HG03095 (cell line): ENCODE measurements around the gene DNAH3.

Experiments used
- ATAC-seq: cut with Tn5 transposase; IDR thresholded peaks from one replicate; pipeline ENCODE4 v1.9.1; 2021; ENCODE audit warnings: moderate library complexity; ENCODE audit not compliant: unreplicated experiment

Gene DNAH3

GRCh38 chr16:20916289-20916688 lies 234.4 kb downstream of the DNAH3 start:
- no peak for ATAC-seq

GRCh38 chr16:20911361-20911760 lies 239.3 kb downstream of the DNAH3 start:
- ATAC-seq: no peak

GRCh38 chr16:20910781-20911321 lies 239.8 kb downstream of the DNAH3 start:
- ATAC-seq: no peak

- ATAC-seq: no peak
These were observed 244.0 kb downstream of the DNAH3 start for GRCh38 chr16:20906341-20907255.

- ATAC-seq: no peak
These were observed 245.1 kb downstream of the DNAH3 start for GRCh38 chr16:20905576-20905975.

DNA sequence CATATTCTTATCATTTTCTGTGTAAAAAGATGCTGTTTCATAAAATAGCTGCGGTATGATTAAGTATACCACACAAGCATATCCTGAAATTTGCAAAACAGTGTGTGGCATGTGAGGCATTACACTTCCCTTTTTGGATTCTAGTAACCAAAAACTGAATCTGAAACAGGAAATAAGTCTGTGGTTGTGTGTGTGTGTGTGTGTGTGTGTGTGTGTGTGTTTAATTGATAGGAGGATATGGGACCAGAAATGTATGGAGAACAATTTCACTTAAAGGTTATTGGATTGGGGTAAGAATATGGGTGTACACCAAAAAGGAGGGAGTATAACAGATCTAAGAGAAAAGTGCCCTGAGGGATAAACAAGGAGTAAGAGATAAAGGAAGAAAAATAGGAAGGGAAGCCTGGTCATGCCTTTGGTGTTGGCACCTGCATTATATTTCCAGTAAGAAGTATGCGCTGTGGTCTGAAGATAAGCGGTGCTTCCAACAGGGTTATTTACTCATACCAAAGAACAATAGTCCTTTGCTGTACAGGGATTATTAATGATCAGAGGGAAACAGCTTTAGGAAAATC lies 246.1 kb downstream of the DNAH3 start:
- no peak for ATAC-seq

GRCh38 chr16:20903899-20904506 lies 246.6 kb downstream of the DNAH3 start:
- ATAC-seq: no peak

DNA sequence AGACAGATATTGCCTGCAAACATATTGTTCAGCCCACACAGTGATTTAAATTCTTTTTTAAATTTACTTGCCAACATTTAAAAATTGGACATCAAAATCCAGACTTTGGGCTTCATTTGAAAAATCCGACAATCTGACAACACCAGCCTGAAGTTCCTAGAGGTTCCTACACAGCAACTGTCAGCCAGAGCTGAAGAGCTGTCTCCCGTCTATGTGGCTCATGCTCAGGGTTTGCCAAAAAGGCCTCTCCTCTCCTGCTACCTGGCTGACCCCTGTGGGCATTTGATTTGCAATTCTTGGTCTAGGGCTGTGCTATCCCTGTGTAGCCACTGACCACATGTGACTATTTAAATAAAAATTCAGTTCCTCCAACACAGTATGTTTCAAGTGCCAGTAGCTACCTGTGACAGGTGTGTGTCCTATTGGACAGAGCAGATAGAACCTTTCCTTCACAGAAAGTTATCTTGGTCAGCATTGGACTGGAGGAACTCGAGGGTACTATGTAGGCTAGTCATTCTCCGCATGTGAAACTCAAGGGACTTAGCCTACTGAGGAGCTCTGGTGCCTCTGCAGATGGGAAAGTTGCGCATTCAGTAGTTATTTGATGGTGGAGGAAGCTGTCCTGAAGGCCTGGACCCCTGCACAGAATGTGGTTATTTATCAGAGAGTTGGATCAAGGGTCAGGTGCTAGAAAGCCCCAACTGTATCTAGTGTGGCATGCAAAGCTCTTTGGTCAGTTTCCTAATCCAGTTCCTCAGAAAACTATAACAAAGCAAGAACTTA lies 247.3 kb downstream of the DNAH3 start:
- ATAC-seq: no peak

DNA sequence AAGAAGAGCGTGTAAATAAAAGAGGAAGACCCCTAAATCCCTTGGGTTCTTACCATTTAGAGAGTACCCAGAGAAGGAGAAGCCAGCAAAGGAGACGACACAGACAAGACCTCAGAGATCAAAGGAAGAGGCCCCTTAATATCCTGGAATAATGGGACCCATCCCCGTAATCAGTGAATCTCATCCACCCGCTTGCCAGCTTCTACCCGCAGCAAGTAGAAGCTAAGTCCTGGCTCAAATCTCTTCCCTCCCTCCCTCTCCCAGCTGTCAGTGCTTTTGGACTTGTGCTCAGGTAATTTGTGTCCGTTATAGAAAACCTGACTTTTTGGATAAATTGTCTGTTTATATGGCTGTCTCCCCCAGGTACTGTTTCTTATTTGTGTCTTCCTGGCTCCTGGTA lies 248.2 kb downstream of the DNAH3 start:
- no peak for ATAC-seq

- ATAC-seq: no peak
These were observed 249.1 kb downstream of the DNAH3 start for GRCh38 chr16:20901436-20902112.

DNA sequence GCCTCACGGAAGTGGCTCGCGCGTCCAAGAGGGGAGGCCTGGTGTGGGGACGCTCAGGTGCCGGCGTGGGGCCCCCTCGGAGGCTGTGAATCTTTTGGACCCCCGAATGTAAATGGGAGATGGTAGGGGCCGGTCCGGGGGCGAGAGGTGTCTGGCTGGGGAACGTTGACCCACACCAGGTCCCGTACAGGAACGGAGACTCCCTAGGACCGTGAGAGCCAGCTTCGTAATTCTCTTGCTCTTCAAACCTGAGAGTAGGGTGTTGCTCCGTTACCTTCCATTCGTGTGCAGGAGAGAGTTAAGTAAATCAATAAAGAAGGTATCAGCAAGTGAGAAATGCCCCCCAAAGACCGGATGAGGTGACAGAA lies 249.6 kb downstream of the DNAH3 start:
- ATAC-seq: peak; percentile 2

DNA sequence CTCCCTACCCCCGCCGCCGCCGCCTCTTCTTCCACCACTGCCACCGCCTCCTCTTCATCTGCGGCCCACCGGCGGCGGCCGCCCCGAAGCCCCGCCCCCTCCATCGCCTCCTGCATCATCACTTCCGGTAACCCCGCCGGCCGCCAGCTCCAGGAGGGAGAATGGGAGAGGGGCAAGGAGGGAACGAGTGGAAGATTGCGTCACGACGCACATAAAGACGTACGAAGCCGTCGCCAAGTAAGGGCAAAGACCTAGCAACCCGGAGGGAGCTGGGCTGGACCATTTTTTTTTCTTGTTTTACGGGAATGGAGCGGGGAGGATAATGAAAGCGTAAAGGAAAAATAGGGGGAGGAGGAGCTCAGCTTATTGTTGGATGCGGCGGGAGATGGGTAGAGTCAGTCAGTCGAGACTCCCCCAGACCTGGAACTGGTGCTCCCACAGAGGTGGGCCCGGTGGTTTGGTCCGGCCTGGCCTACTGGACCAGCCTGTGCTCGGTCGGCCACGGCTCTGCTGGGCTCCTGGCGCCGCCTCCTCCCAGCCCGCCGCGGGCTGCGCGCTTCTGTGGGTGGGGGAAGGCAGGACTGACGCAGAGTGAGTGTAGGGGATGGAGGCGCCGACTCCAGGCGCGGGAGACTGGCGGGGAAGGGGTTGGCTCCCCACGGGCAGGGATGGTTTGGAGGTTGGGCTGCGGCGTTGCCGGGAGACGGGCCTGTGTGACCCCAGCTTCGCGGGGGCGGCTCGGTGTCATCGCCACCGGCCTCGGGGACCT lies 250.2 kb downstream of the DNAH3 start, which contains the start of the genes DCUN1D3 and LYRM1:
Gene DCUN1D3 (minus strand): TSS at position 60 of the 769 bp plus-strand sequence. CDS start 37,820 bp downstream, outside the sequence.
Gene LYRM1 (plus strand): TSS at position 473 of the 769 bp plus-strand sequence. CDS start 14,785 bp downstream, outside the sequence.
- ATAC-seq: peak; percentile 61

DNA sequence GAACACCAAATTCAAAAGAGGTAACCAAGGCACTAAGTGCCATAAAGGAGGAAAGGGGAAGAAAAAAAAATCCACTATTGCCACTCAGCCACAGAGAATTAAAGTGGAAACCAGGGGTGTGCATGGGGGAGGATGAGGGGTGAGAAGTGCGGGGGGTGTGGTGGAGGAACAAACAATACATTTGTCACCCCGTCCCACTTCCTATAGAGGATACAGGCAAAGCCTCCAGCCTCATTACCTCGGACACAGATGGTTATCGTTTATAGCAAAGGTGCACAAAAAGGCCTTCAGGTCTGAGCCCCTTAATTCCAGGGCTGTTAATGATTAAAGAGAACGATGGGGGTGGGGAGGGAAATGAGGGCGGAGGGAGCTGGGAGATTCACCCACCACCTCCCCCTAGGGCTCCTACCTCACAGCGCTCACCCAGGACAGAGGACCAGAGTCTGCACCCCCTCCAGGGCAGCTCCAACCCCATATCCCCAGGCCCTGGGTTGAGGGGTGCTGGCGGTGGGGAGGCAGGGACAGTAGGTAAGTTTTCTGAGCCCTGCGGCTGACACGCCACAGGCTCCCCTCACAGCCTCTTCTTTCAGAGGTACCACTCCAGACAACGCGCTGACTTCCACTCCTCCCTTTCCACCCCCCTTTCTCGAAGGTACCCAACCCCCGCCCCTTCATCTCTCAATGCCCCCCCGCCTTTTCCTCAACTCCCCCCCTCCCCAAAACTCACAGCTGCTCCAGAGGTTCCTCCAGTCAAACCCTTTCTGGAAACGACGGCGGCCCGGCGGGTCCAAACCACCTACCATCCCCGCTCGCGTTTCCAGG lies 251.0 kb downstream of the DNAH3 start:
- no peak for ATAC-seq

DNA sequence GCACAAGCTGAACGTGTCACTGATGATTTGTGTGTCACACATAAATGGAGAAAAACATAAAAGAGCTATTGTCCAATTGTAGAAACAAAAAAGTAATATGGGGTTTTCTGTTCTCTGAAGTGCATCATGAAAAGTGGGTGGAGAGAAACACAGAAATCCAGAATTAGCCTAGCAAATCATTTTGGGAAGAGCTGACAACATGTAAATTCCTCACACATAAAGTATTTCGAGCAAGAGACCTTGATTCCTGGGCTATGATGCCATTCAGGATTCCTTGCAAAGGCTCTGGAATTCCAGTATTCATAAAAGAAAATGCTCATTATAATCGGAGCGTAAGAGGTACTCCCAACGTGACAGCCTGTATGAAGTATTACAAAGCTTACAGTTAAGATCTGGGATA lies 251.6 kb downstream of the DNAH3 start:
- ATAC-seq: no peak

DNA sequence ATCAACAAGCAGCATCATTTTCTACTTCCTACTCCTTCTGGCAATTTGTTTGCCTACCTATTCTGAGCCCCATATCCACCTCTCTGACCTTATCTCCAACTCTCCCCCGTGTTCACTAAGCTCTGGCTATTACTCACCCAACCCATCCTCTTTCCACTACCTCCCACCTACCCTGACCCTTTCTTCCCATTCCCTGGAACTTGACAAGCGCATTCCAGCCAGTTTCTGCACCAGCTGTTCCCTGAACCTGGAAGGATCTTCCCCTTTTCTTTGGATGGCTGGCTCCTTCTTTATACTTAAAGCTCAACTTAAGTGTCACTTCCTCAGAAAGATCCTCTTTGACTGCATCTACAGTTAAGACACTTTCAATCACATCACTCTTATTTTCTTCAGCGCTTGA lies 252.7 kb downstream of the DNAH3 start:
- ATAC-seq: no peak

- ATAC-seq: no peak
These were observed 253.3 kb downstream of the DNAH3 start for GRCh38 chr16:20897253-20897897.

DNA sequence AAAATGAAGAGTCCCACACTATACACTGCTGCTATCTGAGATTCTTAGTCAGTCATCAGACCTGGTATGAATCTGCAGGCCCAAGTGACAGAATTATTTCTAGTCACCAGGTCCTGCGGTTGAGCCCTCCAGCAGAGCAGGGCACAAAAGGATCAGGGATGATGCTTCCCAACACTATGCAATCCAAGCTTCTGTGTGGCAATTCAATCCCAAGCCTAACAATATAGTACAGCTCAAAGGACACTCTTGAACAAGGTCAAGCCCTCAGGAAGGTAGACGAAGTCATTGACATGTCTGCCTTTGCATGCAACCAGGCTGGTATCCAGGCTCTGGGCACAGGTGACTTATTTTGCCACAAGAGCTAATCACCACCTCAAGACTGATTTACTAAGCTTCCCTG lies 256.3 kb downstream of the DNAH3 start:
- no peak for ATAC-seq

DNA sequence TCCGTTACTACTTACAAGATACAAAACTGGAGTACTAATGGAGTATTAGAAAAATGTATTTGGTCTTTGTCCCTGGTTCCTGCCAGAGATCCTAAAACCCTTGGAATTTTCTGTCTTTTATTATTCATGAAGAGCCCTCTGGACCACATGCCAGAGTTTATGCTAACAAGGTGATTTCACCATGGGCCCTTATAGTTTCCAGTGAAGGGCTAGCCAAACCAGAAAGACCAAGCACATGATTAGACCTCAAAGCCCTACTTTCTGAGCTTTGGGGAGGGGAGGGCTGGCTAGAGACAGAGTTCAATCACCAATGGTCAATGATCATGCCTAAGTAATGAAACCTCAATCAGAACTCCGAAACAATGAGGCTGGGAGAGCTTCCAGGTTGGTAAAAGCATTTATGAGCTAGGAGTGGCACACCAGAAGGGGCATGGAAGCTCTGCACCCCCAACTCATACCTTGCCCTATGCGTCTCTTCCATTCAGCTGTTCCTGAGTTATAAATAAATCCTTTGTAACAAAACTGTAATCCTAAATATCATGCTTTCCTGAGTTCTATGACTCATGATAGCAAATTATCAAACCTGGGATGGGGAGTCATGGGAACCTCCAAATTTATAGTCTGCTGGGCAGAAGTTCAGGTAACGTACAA lies 260.9 kb downstream of the DNAH3 start:
- no peak for ATAC-seq
